T-helper 9 cell (primary cell): ENCODE results near the gene CD47.

Experiments
- DNase-seq: peaks from one replicate; pipeline ENCODE4 v3.0.0-alpha.2; 2020

CD47 gene

GRCh38 chr3:108044699-108045098 lies 46.1 kb downstream of the CD47 start:
- no peak for DNase-seq

- no peak for DNase-seq
Observed at GRCh38 chr3:108042300-108042699, 48.5 kb downstream of the CD47 start.

- DNase-seq, result no peak
Observed at GRCh38 chr3:108041253-108041652, 49.6 kb downstream of the CD47 start.

DNA sequence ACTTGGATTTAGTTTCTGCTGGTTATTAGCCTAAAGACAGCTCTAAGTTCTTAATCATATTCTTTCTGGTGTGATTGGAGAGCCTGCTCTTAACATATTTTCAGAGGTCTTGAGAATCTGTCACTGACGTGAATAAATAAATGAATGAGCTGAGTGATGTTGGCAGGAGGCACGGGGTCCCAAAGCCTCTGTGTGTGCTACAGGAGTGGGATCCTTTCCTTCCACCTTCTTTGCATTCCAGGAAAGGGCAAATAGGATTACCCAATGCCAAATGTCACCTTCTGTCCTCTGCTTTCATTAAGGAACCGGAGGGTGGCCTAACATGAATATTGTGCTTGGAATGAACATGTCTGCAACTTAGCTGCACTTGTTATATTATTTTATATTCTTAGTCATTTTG lies 53.1 kb downstream of the CD47 start:
- no peak for DNase-seq

DNA sequence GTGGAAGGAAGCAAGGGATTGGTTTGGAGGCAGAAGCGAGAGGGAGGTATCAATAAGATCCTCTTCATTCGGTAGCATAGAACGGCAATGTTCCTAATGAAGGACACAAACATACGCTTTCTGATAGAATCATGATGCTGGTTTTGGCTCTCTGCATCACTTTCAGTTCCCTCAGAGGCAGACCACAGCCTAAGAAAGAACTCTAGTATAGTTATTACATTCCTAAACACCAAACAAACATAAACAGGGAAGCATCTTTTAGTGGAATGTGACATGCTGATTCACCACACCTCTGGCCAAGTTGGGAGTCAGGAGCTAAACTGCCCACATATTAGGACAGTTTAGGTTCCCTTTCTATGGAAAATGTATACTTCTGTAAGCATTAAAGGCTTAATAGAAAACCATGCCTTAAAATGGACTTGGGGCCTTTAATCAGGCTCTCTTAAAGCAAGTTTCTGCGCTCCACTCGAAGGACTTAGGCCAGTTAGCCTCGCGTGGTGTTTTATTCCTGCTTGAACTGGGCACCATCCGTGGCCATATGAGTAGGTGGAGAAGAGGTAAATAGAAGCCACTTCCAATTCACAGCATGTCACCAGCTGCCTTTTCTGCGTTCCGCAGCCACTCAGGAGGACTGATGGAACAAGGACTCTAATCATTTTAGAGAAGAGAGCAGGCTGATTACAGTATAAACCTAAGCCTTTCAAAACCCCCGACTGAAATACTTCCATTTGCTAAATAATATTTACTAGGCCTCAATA lies 53.7 kb downstream of the CD47 start:
- no peak for DNase-seq

DNA sequence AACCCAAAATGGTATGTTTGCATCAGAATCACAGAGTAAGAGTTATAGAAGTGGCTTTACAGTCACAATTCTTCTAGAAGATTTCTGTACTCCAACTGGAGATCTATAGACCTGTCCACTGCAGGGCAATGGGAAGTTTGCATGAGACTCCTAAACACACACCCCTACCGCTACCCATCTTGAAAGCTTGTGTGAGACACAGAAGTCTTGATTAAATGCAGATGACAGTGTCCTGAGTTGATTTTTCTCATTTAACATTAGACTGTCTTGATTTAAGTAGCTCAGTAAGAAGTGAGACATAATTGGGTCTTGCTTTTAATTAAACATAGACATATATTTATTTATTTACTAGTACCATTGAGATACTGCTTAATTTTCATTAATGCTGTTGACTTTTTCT lies 54.4 kb downstream of the CD47 start:
- no peak for DNase-seq

DNA sequence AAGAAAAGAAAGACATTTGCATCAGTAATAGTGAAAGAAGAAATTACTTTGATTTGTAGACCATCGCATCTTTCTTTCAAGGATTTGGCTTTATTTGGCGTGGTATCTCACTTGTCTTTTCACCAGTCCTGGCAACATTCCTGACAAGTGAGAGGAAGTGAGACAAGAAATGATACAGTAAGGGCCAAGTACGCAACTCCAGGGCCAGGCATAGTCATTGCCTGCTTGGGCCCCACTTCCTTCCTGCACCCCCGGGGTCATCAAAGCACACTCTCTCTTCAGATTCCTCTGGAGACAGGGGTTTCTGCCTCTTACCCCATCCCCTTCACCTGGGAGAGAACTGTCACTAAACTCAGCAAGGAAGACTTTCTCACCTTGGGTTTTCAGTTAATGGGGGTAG lies 55.1 kb downstream of the CD47 start:
- no peak for DNase-seq

DNA sequence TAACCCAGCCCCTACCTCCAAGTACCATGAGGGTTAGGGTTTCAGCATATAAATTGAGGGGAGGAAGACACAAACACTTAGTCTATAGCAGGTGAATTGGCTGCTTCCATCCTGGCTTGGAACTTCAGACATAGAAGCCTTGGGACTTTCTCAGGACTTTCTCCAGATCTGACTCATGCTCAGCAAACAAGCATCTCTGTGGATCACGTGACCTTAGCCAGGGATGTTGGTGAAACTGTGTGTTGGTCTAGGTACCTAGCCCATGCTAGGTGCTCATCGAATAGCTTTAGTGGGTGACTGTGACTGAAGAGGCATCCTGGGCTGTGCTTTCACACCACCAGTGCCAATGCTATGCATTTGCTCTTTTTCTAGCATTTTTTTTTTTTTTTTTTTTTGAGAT lies 58.9 kb downstream of the CD47 start:
- DNase-seq, result no peak

GRCh38 chr3:108030960-108031359 lies 59.9 kb downstream of the CD47 start:
- DNase-seq, result no peak

DNA sequence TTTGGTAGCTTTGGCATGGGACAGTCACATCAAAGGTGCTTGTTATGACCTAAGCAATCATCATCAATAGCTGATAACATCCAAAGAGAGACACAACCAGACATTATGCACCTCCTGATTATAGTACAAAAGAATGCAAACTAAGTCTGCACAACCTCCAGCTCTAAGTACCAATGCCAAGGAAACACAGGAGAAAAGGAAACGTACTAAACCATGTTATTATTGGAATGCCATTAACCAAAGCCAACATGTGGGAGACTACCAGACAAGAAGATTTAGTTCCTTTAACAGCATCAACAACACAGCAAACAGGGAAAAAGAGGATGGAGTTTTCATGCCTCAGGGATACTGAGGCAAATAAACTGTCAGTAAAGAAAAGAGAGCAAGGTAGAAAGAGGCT lies 61.4 kb downstream of the CD47 start:
- no peak for DNase-seq

GRCh38 chr3:108028896-108029295 lies 61.9 kb downstream of the CD47 start:
- no peak for DNase-seq

DNA sequence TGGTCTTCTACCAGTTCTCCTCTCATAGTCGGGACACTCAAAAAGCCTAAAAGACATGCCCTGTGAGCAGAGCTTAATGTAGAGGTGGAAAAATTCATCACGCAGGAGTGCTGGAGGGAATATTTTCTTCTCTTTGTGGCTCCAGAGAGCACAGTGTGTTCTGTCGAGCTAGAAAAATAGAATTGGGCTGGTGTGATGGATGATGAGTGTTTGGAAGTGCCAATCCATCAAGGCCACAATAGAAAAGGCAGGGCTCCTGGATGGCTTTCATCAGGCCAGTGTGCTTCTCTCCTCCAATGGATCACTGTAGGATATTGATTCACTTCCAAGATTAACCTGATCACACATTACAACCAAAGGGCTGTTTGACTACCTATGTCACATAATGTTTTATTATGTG lies 65.7 kb downstream of the CD47 start:
- DNase-seq, result no peak

- no peak for DNase-seq
Observed at GRCh38 chr3:108024146-108024850, 66.5 kb downstream of the CD47 start.

- no peak for DNase-seq
Observed at GRCh38 chr3:108022256-108023150, 68.3 kb downstream of the CD47 start.

- no peak for DNase-seq
Observed at GRCh38 chr3:108021533-108021932, 69.3 kb downstream of the CD47 start.

- no peak for DNase-seq
Observed at GRCh38 chr3:108021131-108021530, 69.7 kb downstream of the CD47 start.

GRCh38 chr3:108018552-108018951 lies 72.3 kb downstream of the CD47 start:
- no peak for DNase-seq

- no peak for DNase-seq
Observed at GRCh38 chr3:108017587-108017986, 73.2 kb downstream of the CD47 start.

GRCh38 chr3:108014943-108015342 lies 75.9 kb downstream of the CD47 start:
- no peak for DNase-seq

GRCh38 chr3:108013141-108014055 lies 77.4 kb downstream of the CD47 start:
- no peak for DNase-seq

DNA sequence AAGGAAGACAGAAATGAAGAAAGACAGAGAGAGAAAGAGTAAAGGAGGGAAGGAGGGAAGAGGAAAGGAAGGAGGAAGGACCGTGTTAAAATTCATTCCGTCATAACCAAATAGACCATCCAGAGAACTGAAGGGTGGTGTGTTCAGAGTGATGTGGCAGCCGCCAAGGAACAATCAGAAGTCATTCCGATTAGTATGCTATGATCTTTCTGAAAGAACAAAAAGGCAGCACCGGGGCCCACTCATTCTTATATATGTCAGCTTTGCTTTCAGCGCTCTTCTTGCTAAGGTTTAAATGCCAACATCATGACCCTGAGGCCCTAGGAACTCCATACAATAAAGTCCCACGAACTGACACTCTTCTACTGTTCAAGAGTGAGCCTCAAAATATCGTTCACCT lies 78.5 kb downstream of the CD47 start:
- no peak for DNase-seq

GRCh38 chr3:108011616-108012015 lies 79.2 kb downstream of the CD47 start:
- DNase-seq, result no peak
